Adrenal gland (tissue), 12 donors: ENCODE results near the gene TOX2. TPM values are rescaled to one million over a fixed set of nuclear protein-coding genes. Genes with fewer than 3 reads are reported as not detected.

Source experiments
- DNase-seq, 7 donors: peaks; one replicate each; pipeline ENCODE4 v3.0.0-alpha.2; 2019 to 2020
- H3K27ac ChIP-seq, 5 donors: fragments of 200-600 bp; sonication (generic) in 4 of 5; 1 replicate in 3 of 5; 2 replicates in 2 of 5; pipeline versions ENCODE4 v1.5.1 to v1.8.0; 2016 to 2020; ENCODE audit warnings: mild to moderate bottlenecking in 1 of 5
- H3K27me3 ChIP-seq: fragments of 200-600 bp; 2 replicates; pipeline ENCODE4 v1.8.0; 2021
- H3K36me3 ChIP-seq, 2 donors: fragments of 200-600 bp; replicated peaks in 1 of 2; 1 replicate in 1 of 2; 2 replicates in 1 of 2; pipeline versions ENCODE4 v1.5.1 to v1.8.0; 2018 to 2022
- H3K4me1 ChIP-seq, 2 donors: fragments of 200-600 bp; replicated peaks in 1 of 2; 1 replicate in 1 of 2; 2 replicates in 1 of 2; pipeline versions ENCODE4 v1.5.1 to v1.8.0; 2018 to 2021
- H3K4me3 ChIP-seq, 4 donors: fragments of 200-600 bp; sonication (generic) in 3 of 4; one replicate each; pipeline ENCODE4 v1.5.1; 2016 to 2018
- H3K9me3 ChIP-seq, 3 donors: fragments of 200-600 bp; sonication (generic) in 1 of 3; replicated peaks in 1 of 3; 1 replicate in 2 of 3; 2 replicates in 1 of 3; pipeline versions ENCODE4 v1.5.1 to v1.8.0; 2016 to 2021
- POLR2A ChIP-seq, 2 donors: fragments of 450-650 bp; IDR thresholded peaks; one replicate each; pipeline ENCODE4 v1.6.1; 2017; ENCODE audit warnings: antibody characterized with exemption in 2 of 2, mild to moderate bottlenecking in 2 of 2, moderate library complexity in 1 of 2
- WGBS, 4 donors: extraction: QIAGEN DNeasy Blood & Tissue Kit in 2 of 4; methylation state at CpG; one replicate each; pipeline versions ENCODE4 v1.1.5 to v1.1.7; 2013 to 2017; 5-methylcytosine and 5-hydroxymethylcytosine counted together
- intact Hi-C, 2 donors: fragments of 100-400 bp; cut with DNase I; formaldehyde crosslinking; loops; one replicate each; pipeline versions ENCODE4 v1.14.1 to v1.15.0; 2022 to 2023
- polyA plus RNA-seq, 3 donors: library from polyadenylated mRNA; stranded (reverse); fragments of 200-250 nt in 2 of 3; fragments of 350-450 nt in 1 of 3; fragmentation: Illumina TruSeq in 1 of 3; extraction: RNeasy Lipid Tissue Mini Kit (QIAGEN cat#74804) in 1 of 3; gene quantifications; one replicate each; pipeline ENCODE4 v1.2.3, GENCODE V29; 2013 to 2014
- total RNA-seq, 9 donors: library from RNA; depleted of rRNA in 4 of 9; stranded (reverse); fragments of >200 nt in 4 of 9; fragments of 120-200 nt in 1 of 9; fragmentation: NEBNext Ultra II Directional in 1 of 9; extraction: Animal tissue kit (Norgen Biotek cat#: 25700) in 1 of 9; gene quantifications; one replicate each; pipeline versions ENCODE4 v1.1.0 to v1.2.4, GENCODE V29; 2013 to 2023
- TF ChIP-seq, protein P1 (sequence below), 6 experiments: fragments of 450-650 bp in 4 of 6; fragments of 200-600 bp in 2 of 6; sonication (generic) in 1 of 6; IDR thresholded peaks; 1 replicate in 5 of 6; 2 replicates in 1 of 6; pipeline versions ENCODE4 v1.5.1 to v1.8.0; 2016 to 2021; ENCODE audit warnings: antibody characterized with exemption in 6 of 6, mild to moderate bottlenecking in 2 of 6, moderate library complexity in 1 of 6
- donor health status: healthy with polysubstance abuse.
- donor health status: Bipolar disorder and iron deficiency.
- donor health status: DM: yes; HTN: yes; CAD: no.
- donor health status: DM: no; HTN: no; CAD: no.
- donor health status: DM: no; HTN: no; CAD: no.
- donor health status: DM: yes; HTN: yes; CAD: no.

TOX2 gene
- total and polyA plus RNA-seq, 12 donors = 0.33 to 7.6 (median 2.8) TPM

DNA sequence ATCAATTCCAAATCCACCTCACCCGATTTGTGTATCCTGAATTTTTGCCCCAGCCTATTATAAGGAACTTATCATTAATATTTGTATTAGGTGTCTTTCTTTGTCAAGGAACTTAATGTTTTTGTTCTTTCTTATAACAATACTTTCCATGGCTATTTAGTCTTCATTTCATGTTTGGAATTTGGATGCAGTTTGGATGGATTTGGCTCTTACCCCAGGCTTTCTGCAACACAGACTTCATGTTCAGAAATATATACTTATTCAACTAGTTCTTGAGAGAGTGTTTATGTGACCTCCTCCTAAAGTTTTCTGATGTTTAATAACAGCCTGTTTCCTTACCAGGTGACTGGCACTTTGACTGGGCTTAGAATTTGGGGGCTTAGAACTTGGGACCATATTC lies 35.9 kb upstream of the TOX2 start:
- H3K9me3 ChIP-seq = no peaks in the 10 kb centered on the region
- peaks cover 0 to 5% of the 10 kb centered on the region in 2 donors for H3K4me1 ChIP-seq
- no peak overlapping the region for H3K27ac ChIP-seq
- no peak overlapping the region for H3K4me3 ChIP-seq
- DNase-seq = no peak
- TF ChIP-seq POLR2A (IDR thresholded peaks at IDR 0.05) = no peak
- TF ChIP-seq, protein P1, sequence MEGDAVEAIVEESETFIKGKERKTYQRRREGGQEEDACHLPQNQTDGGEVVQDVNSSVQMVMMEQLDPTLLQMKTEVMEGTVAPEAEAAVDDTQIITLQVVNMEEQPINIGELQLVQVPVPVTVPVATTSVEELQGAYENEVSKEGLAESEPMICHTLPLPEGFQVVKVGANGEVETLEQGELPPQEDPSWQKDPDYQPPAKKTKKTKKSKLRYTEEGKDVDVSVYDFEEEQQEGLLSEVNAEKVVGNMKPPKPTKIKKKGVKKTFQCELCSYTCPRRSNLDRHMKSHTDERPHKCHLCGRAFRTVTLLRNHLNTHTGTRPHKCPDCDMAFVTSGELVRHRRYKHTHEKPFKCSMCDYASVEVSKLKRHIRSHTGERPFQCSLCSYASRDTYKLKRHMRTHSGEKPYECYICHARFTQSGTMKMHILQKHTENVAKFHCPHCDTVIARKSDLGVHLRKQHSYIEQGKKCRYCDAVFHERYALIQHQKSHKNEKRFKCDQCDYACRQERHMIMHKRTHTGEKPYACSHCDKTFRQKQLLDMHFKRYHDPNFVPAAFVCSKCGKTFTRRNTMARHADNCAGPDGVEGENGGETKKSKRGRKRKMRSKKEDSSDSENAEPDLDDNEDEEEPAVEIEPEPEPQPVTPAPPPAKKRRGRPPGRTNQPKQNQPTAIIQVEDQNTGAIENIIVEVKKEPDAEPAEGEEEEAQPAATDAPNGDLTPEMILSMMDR (IDR thresholded peaks at IDR 0.05) = no peak
- intact Hi-C loops = no loop called here
- 70 to 88% (median 74%) methylated on average over 1 of the region's 1 CpG for WGBS, 4 donors
- no peaks in the 10 kb centered on the region for H3K27me3 ChIP-seq
- H3K36me3 ChIP-seq = no peaks in the 10 kb centered on the region

DNA sequence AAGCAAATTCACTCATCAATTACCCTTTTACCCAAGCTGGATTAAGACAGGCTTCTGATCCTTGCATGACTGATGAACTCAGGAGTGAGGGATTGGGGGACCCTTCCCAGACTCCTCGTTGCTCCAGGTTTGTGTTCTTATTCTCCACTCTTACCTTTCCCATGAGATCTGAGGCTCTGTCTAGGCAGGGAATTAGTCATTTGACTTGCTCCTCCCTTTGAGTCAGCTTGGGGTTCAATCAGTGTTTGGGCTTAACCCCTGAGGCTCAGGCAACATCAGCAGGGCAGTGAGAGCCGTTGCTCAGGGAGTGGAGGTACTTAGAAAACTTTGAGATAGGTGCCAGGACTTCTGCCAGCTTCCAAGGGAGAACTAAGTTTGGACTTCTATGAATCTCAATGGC lies 20.7 kb upstream of the TOX2 start:
- H3K27me3 ChIP-seq = no peaks in the 10 kb centered on the region
- no peaks in the 10 kb centered on the region for H3K4me1 ChIP-seq
- no peak for DNase-seq
- H3K9me3 ChIP-seq = no peaks in the 10 kb centered on the region
- H3K27ac ChIP-seq = no peak overlapping the region
- no peaks in the 10 kb centered on the region for H3K36me3 ChIP-seq
- 15 to 38% (median 22%) methylated on average over 2 of the region's 2 CpGs for WGBS, 4 donors
- intact Hi-C loops = no loop called here
- no peak overlapping the region for H3K4me3 ChIP-seq
- TF ChIP-seq, protein P1 (IDR thresholded peaks at IDR 0.05) = no peak
- no peak for TF ChIP-seq POLR2A (IDR thresholded peaks at IDR 0.05)

DNA sequence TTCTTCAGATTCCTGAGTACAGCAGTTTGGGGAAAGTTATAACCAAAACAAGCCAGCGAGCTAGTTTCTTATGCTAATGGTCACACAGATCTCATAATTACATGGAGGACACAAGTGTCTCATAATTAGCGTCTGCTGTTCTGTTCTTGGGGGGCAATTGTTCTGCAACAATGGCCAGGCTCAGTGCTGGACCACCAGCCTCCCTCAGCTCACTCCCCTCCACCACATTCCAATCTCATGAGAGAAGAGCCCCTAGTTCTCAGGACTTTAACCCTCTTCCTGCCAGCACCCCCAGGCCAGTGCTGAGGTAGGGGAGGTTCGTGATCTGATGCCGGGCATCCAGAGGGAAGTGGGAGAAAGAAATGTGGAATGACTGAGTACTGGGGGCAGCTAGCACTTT lies 20.2 kb upstream of the TOX2 start:
- no peaks in the 10 kb centered on the region for H3K27me3 ChIP-seq
- no peak for DNase-seq
- 24 to 39% (median 26%) methylated on average over 4 of the region's 4 CpGs for WGBS, 4 donors
- TF ChIP-seq POLR2A (IDR thresholded peaks at IDR 0.05) = no peak
- TF ChIP-seq, protein P1 (IDR thresholded peaks at IDR 0.05) = no peak
- H3K9me3 ChIP-seq = no peaks in the 10 kb centered on the region
- no peaks in the 10 kb centered on the region for H3K36me3 ChIP-seq
- H3K27ac ChIP-seq = no peak overlapping the region
- no peaks in the 10 kb centered on the region for H3K4me1 ChIP-seq
- intact Hi-C loops = no loop called here
- no peak overlapping the region for H3K4me3 ChIP-seq

DNA sequence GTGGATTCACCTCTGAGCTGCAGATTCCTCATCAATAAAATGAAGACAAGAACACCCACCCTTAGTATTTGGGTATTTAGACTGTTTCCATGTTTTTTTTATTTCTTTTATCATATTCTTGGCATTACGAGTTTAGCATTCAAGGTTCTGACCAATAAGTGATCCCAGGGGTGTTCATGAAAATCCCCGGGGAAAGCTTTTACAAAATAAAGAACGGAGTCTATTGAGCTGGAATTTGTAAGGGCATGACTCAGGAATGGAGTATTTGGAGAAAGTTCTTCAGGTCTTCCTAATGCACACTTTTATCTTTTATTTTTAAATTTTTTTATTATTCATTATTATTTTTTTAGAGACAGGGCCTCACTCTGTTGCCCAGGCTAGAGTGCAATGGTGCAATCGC lies 19.4 kb upstream of the TOX2 start:
- DNase-seq = no peak
- TF ChIP-seq, protein P1 (IDR thresholded peaks at IDR 0.05) = no peak
- no peak for TF ChIP-seq POLR2A (IDR thresholded peaks at IDR 0.05)
- H3K4me3 ChIP-seq = no peak overlapping the region
- 75 to 80% (median 77%) methylated on average over 4 of the region's 4 CpGs for WGBS, 4 donors
- peaks cover 0 to 7% of the 10 kb centered on the region in 2 donors for H3K4me1 ChIP-seq
- no peaks in the 10 kb centered on the region for H3K36me3 ChIP-seq
- no peaks in the 10 kb centered on the region for H3K27me3 ChIP-seq
- intact Hi-C loops = no loop called here
- no peaks in the 10 kb centered on the region for H3K9me3 ChIP-seq
- no peak overlapping the region for H3K27ac ChIP-seq
